Gastrocnemius medialis (tissue), 4 donors: Measurements from ENCODE around the gene SCRT2. TPM values are rescaled to one million over a fixed set of nuclear protein-coding genes. Genes with fewer than 3 reads are reported as not detected.
"Not testable (repeated sequence)": the region's sequence is repeated elsewhere in the genome, so short reads cannot be mapped to it uniquely, and the experiment has no call there.

ENCODE experiments used
- ATAC-seq, 2 donors: fragments of 150-250 bp; one replicate each; pipeline ENCODE4 v1.9.1; 2016
- DNase-seq, 2 donors: peaks; one replicate each; pipeline ENCODE4 v3.0.0-alpha.2; 2019
- H3K27ac ChIP-seq, 4 donors: fragments of 200-600 bp; sonication (generic); 1 replicate in 1 of 4; 2 replicates in 3 of 4; pipeline ENCODE4 v1.5.1; 2016 to 2018; ENCODE audit warnings: mild to moderate bottlenecking in 2 of 4, moderate library complexity in 1 of 4
- H3K27me3 ChIP-seq, 3 donors: fragments of 200-600 bp; sonication (generic) in 2 of 3; 1 replicate in 1 of 3; 2 replicates in 2 of 3; pipeline versions ENCODE4 v1.5.1 to v1.6.0; 2016 to 2019; ENCODE audit warnings: mild to moderate bottlenecking in 1 of 3, moderate library complexity in 1 of 3
- H3K36me3 ChIP-seq, 2 donors: fragments of 200-600 bp; sonication (generic) in 1 of 2; one replicate each; pipeline ENCODE4 v1.5.1; 2017 to 2018
- H3K4me1 ChIP-seq, 2 donors: fragments of 200-600 bp; sonication (generic) in 1 of 2; one replicate each; pipeline ENCODE4 v1.5.1; 2016 to 2017; ENCODE audit warnings: mild to moderate bottlenecking in 2 of 2
- H3K4me3 ChIP-seq, 4 donors: fragments of 200-600 bp; sonication (generic) in 3 of 4; 1 replicate in 1 of 4; 2 replicates in 3 of 4; pipeline ENCODE4 v1.5.1; 2016 to 2019; ENCODE audit warnings: mild to moderate bottlenecking in 2 of 4
- H3K9me3 ChIP-seq, 3 donors: fragments of 200-600 bp; sonication (generic) in 2 of 3; 1 replicate in 1 of 3; 2 replicates in 2 of 3; pipeline ENCODE4 v1.5.1; 2016 to 2019
- POLR2A ChIP-seq, 2 donors: fragments of 450-650 bp; IDR thresholded peaks; one replicate each; pipeline ENCODE4 v1.6.1; 2017; ENCODE audit warnings: antibody characterized with exemption in 2 of 2, mild to moderate bottlenecking in 2 of 2, moderate library complexity in 2 of 2
- in situ Hi-C, 4 donors: fragments of 200-750 bp; cut with MboI; loops; one replicate each; pipeline versions ENCODE4 v1.15.0 to v1.8.0; 2017; ENCODE audit warnings: low sequenced_read_pairs in 4 of 4
- intact Hi-C: fragments of 100-400 bp; cut with DNase I; formaldehyde crosslinking; loops from one replicate; pipeline ENCODE4 v1.15.1; 2023; ENCODE audit warnings: low total_unique reads
- total RNA-seq, 4 donors: library from RNA; depleted of rRNA; stranded (reverse); fragments of >200 nt; gene quantifications; one replicate each; pipeline versions ENCODE4 v1.1.0 to v1.2.3, GENCODE V29; 2016
- TF ChIP-seq, protein P1 (sequence below), 5 experiments: fragments of 450-650 bp in 3 of 5; fragments of 200-600 bp in 2 of 5; sonication (generic) in 2 of 5; IDR thresholded peaks in 4 of 5; conservative IDR thresholded peaks in 1 of 5; 1 replicate in 4 of 5; 2 replicates in 1 of 5; pipeline ENCODE4 v1.5.1; 2016 to 2019; ENCODE audit warnings: antibody characterized with exemption in 5 of 5, mild to moderate bottlenecking in 3 of 5, moderate library complexity in 3 of 5

SCRT2 gene
- total RNA-seq, 4 donors from 2014 or later = not detected

DNA sequence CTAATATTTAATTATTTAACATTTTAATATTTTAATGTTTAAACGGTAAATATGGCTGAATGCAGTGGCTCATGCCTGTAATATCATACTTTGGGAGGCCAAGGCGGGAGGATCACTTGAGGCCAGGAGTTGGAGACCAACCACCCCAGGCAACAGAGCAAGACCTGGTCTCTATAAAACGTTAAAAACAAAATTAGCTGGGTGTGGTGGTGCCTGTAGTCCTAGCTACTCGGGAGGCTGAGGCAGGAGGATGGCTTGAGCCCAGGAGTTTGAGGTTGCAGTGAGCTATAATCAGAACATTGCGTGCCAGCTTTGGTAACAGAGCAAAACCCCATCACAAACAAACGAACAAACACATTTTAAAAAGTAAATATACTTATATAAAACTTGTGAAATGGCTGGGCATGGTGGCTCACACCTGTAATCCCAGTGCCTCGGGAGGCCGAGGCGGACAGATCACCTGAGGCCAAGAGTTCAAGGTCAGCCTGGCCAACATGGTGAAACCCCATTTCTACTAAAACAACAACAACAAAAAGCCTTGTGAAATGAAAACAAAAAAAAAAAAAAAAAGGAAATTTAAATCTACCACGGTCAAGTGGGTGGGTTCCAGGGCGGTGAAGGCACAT is 30.8 kb downstream of the SCRT2 start:
- Histone ChIP-seq H3K27me3 (peaks cover 0 to 14% (median 2%) of the 10 kb centered on the region in 3 donors), H3K9me3 (no peaks in the 10 kb centered on the region), H3K4me1 (peaks cover 0 to 9% of the 10 kb centered on the region in 2 donors), H3K27ac (peak overlapping the region; percentile 32 to 49 (median 46)), H3K36me3 (peaks cover 0 to 27% of the 10 kb centered on the region in 2 donors), H3K4me3 (no peak overlapping the region)
- intact Hi-C loops (loop anchor here (1.0 to 2.0 kb wide), 2 partner anchors 84 to 290 kb away; no protein-coding TSS in a partner anchor), in situ Hi-C loops (loop anchor here in 3 of 4 donors (5.0 to 10.0 kb wide), 3 partner anchors 80 to 290 kb away; no protein-coding TSS in a partner anchor)
- TF ChIP-seq POLR2A (IDR thresholded peaks at IDR 0.05) = no peak
- TF ChIP-seq, protein P1, sequence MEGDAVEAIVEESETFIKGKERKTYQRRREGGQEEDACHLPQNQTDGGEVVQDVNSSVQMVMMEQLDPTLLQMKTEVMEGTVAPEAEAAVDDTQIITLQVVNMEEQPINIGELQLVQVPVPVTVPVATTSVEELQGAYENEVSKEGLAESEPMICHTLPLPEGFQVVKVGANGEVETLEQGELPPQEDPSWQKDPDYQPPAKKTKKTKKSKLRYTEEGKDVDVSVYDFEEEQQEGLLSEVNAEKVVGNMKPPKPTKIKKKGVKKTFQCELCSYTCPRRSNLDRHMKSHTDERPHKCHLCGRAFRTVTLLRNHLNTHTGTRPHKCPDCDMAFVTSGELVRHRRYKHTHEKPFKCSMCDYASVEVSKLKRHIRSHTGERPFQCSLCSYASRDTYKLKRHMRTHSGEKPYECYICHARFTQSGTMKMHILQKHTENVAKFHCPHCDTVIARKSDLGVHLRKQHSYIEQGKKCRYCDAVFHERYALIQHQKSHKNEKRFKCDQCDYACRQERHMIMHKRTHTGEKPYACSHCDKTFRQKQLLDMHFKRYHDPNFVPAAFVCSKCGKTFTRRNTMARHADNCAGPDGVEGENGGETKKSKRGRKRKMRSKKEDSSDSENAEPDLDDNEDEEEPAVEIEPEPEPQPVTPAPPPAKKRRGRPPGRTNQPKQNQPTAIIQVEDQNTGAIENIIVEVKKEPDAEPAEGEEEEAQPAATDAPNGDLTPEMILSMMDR (IDR thresholded peaks at IDR 0.05 in 4 of 5, conservative IDR thresholded peaks at IDR 0.05 in 1 of 5) = no peak
- no peak for DNase-seq
- no peak for ATAC-seq

DNA sequence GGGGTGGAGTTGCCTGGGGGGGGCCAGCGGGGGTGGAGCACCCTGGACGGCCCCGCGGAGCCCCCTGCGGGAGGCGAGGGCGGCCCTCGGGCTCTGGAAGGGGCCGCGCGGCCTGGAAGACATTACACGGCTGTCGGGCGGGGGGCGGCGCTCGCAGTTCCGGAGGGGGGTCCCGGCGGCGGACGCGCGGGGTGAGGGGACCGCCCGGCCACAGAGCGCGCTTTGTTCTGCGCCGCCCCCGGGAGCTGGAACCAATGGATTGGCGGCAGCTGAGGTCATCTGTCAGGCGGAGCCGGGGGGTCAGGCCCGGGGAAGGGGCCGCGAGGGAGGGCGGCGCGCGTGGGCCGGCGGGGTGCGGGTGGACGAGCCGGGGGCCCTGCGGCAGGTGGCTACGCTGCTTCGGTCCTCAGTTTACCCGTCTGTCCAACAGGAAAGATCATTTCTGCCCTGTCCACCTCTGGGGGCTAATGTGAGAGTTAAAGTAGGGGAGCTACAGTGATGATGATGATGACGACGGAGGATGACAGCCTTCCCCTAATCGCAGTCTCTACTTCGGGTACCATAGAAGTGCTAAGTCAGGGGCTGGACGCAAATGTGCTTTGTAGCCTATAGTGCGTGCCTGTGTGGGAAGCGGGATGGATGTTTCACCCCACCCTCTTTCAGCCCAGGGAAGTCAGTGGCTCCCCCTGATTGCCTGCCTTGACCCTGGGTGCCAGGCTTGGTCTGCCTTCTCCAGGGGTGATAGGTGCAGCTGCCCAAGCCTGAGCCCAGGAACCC is 33.0 kb downstream of the SCRT2 start:
- Histone ChIP-seq H3K9me3 (no peaks in the 10 kb centered on the region), H3K27ac (peak overlapping the region; percentile 52 to 71 (median 60)), H3K4me3 (peak overlapping the region; percentile 39 to 51 (median 46)), H3K4me1 (peaks cover 0 to 9% of the 10 kb centered on the region in 2 donors), H3K36me3 (peaks cover 0 to 5% of the 10 kb centered on the region in 2 donors), H3K27me3 (peaks cover 0 to 14% (median 2%) of the 10 kb centered on the region in 3 donors)
- ATAC-seq (no peak), DNase-seq (no peak)
- intact Hi-C loops (no loop called here), in situ Hi-C loops (loop anchor here in 3 of 4 donors (5.0 to 10.0 kb wide), 3 partner anchors 78 to 288 kb away; no protein-coding TSS in a partner anchor)
- peak in 1 of 2 donors; percentile 44 for TF ChIP-seq POLR2A (IDR thresholded peaks at IDR 0.05)
- TF ChIP-seq, protein P1 (IDR thresholded peaks at IDR 0.05 in 4 of 5, conservative IDR thresholded peaks at IDR 0.05 in 1 of 5) = no peak

DNA sequence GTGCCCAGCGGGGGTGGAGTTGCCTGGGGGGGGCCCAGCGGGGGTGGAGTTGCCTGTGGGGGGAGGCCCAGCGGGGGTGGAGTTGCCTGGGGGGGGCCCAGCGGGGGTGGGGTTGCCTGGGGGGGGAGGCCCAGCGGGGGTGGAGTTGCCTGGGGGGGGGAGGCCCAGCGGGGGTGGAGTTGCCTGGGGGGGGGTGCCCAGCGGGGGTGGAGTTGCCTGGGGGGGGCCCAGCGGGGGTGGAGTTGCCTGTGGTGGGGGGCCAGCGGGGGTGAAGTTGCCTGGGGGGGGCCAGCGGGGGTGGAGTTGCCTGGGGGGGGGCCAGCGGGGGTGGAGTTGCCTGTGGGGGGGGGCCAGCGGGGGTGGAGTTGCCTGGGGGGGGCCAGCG is 33.6 kb downstream of the SCRT2 start:
- H3K4me1 ChIP-seq, H3K9me3 ChIP-seq, ATAC-seq, H3K36me3 ChIP-seq, intact Hi-C loops, DNase-seq: not testable (repeated sequence)
- in situ Hi-C loops = loop anchor here in 3 of 4 donors (5.0 to 10.0 kb wide), 3 partner anchors 77 to 287 kb away; no protein-coding TSS in a partner anchor
- Histone ChIP-seq H3K4me3 (peak overlapping the region in 3 of 4 donors; percentile 39 to 50 (median 42)), H3K27me3 (peaks cover 0 to 14% (median 2%) of the 10 kb centered on the region in 3 donors), H3K27ac (peak overlapping the region in 1 of 4 donors; percentile 59)

DNA sequence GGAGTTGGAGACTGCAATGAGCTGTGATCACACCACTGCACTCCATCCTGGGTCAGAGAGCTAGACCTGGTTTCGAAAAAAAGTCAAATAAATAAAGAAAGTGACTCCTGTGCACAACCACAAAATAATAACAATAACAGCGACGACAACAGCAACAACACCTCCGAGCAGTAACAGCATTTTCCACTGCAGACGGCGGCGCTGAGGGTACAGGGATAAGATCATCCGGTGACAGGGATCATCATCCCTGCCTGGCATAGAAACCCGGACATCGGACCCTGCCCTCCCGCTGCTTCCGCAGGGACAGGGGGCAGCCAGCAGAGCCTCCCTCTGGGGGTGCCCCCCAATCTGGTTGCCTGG is 34.1 kb downstream of the SCRT2 start:
- DNase-seq = no peak
- peaks cover 0 to 14% (median 2%) of the 10 kb centered on the region in 3 donors for H3K27me3 ChIP-seq
- no peak overlapping the region for H3K4me3 ChIP-seq
- in situ Hi-C loops (loop anchor here in 3 of 4 donors (5.0 to 10.0 kb wide), 3 partner anchors 77 to 287 kb away; no protein-coding TSS in a partner anchor), intact Hi-C loops (no loop called here)
- H3K27ac ChIP-seq = no peak overlapping the region
- TF ChIP-seq, protein P1 (IDR thresholded peaks at IDR 0.05 in 4 of 5, conservative IDR thresholded peaks at IDR 0.05 in 1 of 5) = no peak
- no peak for TF ChIP-seq POLR2A (IDR thresholded peaks at IDR 0.05)
- peaks cover 0 to 3% of the 10 kb centered on the region in 2 donors for H3K4me1 ChIP-seq
- no peak for ATAC-seq
- H3K36me3 ChIP-seq = no peaks in the 10 kb centered on the region
- no peaks in the 10 kb centered on the region for H3K9me3 ChIP-seq
